Stimulated activated CD8-positive, alpha-beta memory T cell treated with anti-CD3 and anti-CD28 coated beads, Interleukin-2, amount 100 ng/mL, for 48 hours (primary cell): Measurements from ENCODE around the gene IL5.

Experiments used
- DNase-seq, 2 donors: peaks; one replicate each; pipeline ENCODE4 v3.0.0-alpha.2; 2020; ENCODE audit warnings: low read depth in 2 of 2

Gene IL5

GRCh38 chr5:132498686-132499271 lies 44.5 kb downstream of the IL5 start:
- DNase-seq, result no peak

GRCh38 chr5:132498152-132498551 lies 45.2 kb downstream of the IL5 start:
- DNase-seq, result no peak

- no peak for DNase-seq
Measured at GRCh38 chr5:132497488-132497997, 45.8 kb downstream of the IL5 start.

GRCh38 chr5:132496631-132497487 lies 46.5 kb downstream of the IL5 start:
- DNase-seq, result peak; percentile 55 to 56

- DNase-seq, result peak; percentile 68 to 80
Measured at GRCh38 chr5:132496191-132496630, 47.1 kb downstream of the IL5 start.

- peak; percentile 67 to 75 for DNase-seq
Measured at GRCh38 chr5:132495667-132496190, 47.6 kb downstream of the IL5 start.

- no peak for DNase-seq
Measured at GRCh38 chr5:132493821-132494220, 49.5 kb downstream of the IL5 start.

GRCh38 chr5:132493241-132493640 lies 50.1 kb downstream of the IL5 start:
- DNase-seq, result no peak

GRCh38 chr5:132492386-132493125 lies 50.8 kb downstream of the IL5 start:
- DNase-seq, result no peak
